Measurements from ENCODE around the gene TTLL4.

The TTLL4 gene

DNA sequence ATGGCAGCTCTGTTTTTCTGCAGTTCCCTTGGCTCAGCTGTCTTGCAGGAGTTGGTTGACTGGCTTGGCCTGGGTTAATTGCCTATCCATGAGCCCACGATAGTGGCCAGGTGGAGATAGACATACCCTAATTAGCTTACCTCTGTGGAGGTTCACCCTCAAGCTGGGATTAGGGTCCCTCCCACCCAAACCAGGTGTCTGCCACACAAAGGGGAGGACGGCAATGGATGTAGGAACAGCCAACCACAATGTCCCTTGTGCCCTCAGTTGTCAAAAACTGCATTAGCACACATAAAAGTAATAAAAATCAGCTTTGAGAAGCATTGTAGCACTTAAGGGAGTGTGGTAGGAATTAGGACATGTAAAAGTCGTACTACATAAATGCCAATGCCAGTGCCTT, 75.5 kb downstream of the TTLL4 start:
- DNase-seq = no peak

DNA sequence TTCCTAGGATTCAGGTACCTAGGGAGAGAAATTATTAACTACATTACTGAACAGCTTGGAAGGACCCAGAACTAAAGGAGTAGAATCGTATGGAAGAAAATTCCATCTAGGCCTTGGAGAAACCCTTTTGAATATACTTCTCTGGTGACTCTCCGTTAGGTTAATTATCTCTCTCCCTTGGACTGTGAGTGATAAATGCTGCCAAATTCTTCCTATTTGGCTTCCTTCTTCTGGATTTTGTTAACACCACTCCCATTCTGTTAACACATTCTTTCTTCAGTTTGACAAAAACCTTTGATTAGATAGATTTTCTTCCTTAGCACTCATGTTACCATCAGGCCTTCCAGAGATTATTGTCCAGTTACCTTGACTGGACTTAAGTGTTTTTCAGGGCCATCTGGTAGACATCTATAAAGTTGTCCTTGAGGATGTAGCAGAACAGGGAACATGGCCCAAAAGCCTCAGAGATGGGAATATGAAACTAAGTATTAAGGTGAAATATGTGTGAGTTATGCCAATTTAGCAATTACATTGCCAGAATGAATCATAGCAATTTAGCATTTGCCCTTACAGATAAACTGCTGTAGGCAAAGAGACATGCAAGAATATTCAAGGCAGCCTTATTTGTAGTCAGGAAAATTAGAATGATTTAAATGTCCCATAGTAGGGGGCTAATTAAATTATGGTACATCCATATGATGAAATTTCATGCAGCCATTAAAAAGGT, 78.1 kb downstream of the TTLL4 start:
- DNase-seq = no peak

DNA sequence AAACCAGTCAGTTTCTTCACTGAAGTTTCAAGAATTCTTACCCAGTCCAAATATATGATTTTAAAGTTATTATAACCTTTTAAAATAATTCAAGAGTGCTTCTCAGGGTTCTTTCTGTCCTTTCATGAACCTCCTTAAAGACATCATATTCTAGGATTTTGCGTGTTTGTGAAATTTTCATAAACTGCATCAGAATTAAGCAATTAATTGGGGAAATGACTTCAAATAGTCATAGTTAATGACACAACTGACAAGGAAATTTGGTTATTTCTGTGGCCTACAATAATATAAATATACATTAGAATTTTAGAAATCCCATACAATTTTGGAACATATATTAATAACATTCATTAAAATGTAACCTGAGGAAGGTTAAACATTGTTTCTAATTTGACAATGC, 81.8 kb downstream of the TTLL4 start:
- no peak for DNase-seq

DNA sequence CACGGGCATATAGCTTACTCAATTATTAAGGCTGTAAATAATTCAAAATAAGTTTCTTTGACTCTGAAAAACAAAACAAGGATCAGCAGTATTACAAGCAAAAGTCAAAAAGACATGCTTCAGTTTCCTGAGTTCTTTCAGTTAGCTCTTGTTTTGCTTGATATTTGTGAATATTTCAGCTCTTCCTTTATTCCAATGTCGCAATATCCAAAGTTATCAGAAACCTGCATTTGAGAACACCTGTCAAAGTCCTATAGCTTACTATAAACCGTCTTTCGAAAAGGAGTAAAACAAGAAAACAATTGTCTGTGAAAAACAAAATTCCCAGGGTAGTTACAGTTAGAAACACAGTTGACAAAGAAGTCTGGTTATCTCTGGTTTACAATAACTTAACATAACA, 86.1 kb downstream of the TTLL4 start:
- DNase-seq = no peak

DNA sequence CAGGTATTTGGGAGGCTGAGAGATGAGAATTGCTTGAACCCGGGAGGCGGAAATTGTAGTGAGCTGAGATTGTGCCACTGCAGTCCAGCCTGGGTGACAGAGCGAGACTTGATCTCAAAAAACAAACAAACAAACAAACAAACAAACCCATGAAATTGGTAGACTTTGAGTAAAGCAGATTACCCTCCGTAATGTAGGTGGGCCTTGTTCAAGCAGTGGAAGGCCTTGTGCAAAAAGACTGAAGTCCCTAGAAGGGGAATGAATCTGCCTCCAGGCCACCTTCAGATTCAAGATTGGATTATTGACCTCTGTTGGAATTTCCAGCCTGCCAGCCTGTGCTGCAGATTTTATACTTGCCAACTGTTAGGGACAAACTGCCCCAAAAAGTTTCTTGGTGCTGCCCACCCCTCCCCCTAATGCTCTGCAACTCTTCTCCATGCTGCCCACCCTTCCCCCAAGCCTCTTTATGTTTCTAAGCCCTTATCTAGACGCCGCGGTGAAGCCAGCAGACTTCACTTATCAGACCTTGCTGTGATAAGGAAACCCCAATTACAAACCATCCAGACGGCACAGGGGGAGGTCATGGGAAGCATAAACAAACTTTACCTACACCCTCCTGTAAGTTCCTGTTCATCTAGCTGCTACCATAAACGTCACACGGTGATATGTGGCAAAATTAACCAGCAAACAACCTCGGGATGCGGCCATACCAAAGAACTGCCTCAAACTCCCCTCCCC, 88.3 kb downstream of the TTLL4 start:
- no peak for DNase-seq

DNA sequence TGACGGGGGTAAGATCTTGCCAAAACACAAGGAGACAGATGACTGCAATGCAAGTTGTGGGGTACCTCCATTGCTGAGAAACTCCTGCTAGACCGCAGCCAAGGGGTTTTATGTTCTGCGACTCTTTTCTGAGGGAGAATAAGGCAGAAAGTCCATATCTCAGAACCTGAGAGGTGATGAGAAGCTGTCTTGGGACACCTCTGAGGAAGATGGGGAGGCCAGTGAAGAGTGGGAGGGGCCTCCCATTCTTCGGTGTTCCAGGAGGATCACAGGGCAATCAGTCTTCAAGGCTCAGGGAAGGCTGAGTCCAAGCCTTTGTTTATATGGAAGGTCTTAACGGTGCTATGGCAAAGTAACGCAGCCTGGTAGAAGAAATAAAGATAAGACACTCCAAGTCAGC, 89.4 kb downstream of the TTLL4 start:
- no peak for DNase-seq

DNA sequence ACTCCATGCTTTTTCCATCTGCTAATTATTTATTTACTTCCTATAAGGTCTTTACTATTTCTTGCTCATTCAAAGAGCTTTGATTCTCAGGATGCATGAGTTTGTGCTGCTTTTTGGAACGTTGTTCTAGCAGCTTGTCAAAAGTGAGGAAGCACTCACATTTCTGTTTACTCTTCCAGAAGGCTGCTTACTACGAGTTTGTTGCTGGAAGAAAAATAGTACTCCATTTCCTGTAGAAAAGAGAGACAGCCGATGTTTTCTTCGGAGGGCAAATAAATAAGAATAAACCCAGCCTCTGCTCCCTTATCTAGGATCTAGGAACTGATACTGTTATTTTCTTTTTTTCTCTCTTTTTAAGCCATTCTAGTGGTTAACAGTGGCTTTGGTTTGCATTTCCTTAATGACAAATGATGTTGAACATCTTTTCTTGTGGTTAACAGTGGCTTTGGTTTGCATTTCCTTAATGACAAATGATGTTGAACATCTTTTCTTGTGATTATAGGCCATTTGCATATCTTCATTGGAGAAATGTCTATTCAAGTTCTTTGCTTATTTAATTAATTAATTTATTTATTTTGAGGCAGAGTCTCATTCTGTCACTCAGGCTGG, 91.9 kb downstream of the TTLL4 start:
- DNase-seq = no peak

DNA sequence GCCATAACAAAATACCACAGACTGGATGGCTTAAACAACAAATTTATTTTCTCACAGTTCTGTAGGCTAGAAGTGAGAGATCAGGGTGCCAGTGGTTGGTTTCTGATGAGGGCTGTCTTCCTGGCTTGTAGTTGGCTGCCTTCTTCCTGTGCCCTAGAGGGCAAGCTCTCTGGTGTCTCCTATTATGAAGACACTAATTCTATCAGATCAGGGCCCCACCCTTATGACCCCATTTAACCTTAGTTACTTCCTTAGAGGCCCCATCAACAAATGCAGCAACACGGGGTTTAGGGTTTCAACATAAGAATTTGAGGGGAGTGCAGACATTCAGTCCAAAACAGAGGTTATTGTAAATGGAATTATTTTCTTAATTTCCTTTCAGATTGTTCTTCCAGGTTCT, 94.2 kb downstream of the TTLL4 start:
- no peak for DNase-seq

All from activated CD8-positive, alpha-beta memory T cell treated with anti-CD3 and anti-CD28 coated beads, Interleukin-2, amount 50 U/mL, for 4 hours (primary cell).